HFFc6 (cell line): Measurements from ENCODE around the gene DDX41. TPM values are rescaled to one million over a fixed set of nuclear protein-coding genes. Genes with fewer than 3 reads are reported as not detected.

ENCODE experiments used
- DNase-seq: peaks from one replicate; pipeline ENCODE4 v3.0.0-alpha.2; 2018
- H3K27ac Mint-ChIP-seq: 2 replicates; pipeline ENCODE4 v1.8.0; 2020; ENCODE audit warnings: mild to moderate bottlenecking, mixed read lengths
- H3K27me3 Mint-ChIP-seq: 2 replicates; pipeline ENCODE4 v1.8.0; 2021; ENCODE audit warnings: mild to moderate bottlenecking, moderate library complexity, mixed read lengths; ENCODE audit not compliant: insufficient read depth
- H3K36me3 Mint-ChIP-seq: 2 replicates; pipeline ENCODE4 v1.8.0; 2021; ENCODE audit warnings: low read depth, mixed read lengths
- H3K4me1 Mint-ChIP-seq: 2 replicates; pipeline ENCODE4 v1.8.0; 2020; ENCODE audit warnings: low read depth, mixed read lengths
- H3K4me3 Mint-ChIP-seq: 2 replicates; pipeline ENCODE4 v1.8.0; 2020; ENCODE audit warnings: mild to moderate bottlenecking, moderate library complexity, mixed read lengths
- H3K9me3 Mint-ChIP-seq: 2 replicates; pipeline ENCODE4 v1.8.0; 2020; ENCODE audit warnings: mild to moderate bottlenecking, mixed read lengths
- total RNA-seq, 6 experiments: library from RNA; stranded (reverse); fragmentation: NEBNext Ultra II Directional; extraction: Animal tissue kit (Norgen Biotek cat#: 25700); gene quantifications; 2 replicates in 1 of 6; 3 replicates in 5 of 6; pipeline ENCODE4 v1.2.3, GENCODE V29; 2021
- TF ChIP-seq, protein P1 (sequence below): fragments of 200-600 bp; sonication (generic); IDR thresholded peaks from 2 replicates; pipeline ENCODE4 v1.5.0; 2021; ENCODE audit warnings: antibody characterized with exemption, mild to moderate bottlenecking

Gene DDX41
- total RNA-seq, 6 experiments from 2014 or later = 83.8 to 105 (median 98.5) TPM

DNA sequence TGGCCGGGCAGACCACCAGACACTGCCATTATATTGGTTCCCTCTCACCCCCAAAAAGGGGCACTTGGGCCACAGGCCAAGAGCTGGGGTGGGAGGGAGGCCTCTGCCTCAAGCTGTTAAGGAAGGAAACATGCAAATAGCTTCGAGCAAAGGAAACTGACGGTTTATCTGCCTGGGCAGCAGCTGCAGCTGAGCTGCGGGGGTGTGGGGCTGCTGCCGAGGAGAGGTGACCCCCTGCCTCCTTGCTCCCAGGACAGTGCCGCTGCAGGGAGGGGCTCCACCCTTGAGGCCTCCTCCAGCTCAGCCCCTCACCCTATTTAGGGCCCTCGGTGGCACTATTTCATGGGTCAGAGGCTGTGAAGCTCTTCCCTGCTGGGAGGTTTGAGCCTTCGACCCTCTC, 7.9 kb downstream of the DDX41 start:
- Mint-ChIP-seq H3K9me3 (no peaks in the 10 kb centered on the region), H3K4me3 (no peak overlapping the region), H3K27me3 (no peaks in the 10 kb centered on the region; the same call in 1 of the 2 replicates), H3K4me1 (no peaks in the 10 kb centered on the region), H3K27ac (no peak overlapping the region), H3K36me3 (peaks cover 10% of the 10 kb centered on the region)
- no peak for DNase-seq
- TF ChIP-seq, protein P1, sequence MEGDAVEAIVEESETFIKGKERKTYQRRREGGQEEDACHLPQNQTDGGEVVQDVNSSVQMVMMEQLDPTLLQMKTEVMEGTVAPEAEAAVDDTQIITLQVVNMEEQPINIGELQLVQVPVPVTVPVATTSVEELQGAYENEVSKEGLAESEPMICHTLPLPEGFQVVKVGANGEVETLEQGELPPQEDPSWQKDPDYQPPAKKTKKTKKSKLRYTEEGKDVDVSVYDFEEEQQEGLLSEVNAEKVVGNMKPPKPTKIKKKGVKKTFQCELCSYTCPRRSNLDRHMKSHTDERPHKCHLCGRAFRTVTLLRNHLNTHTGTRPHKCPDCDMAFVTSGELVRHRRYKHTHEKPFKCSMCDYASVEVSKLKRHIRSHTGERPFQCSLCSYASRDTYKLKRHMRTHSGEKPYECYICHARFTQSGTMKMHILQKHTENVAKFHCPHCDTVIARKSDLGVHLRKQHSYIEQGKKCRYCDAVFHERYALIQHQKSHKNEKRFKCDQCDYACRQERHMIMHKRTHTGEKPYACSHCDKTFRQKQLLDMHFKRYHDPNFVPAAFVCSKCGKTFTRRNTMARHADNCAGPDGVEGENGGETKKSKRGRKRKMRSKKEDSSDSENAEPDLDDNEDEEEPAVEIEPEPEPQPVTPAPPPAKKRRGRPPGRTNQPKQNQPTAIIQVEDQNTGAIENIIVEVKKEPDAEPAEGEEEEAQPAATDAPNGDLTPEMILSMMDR = no peak

GRCh38 chr5:177508221-177508611, 8.5 kb downstream of the DDX41 start:
- Mint-ChIP-seq H3K9me3 (no peaks in the 10 kb centered on the region), H3K36me3 (peaks cover 8% of the 10 kb centered on the region; the same call in 1 of the 2 replicates), H3K27me3 (no peaks in the 10 kb centered on the region; the same call in 1 of the 2 replicates), H3K27ac (no peak overlapping the region), H3K4me1 (no peaks in the 10 kb centered on the region), H3K4me3 (no peak overlapping the region)
- no peak for DNase-seq
- TF ChIP-seq, protein P1 = no peak

- H3K4me1 Mint-ChIP-seq = no peaks in the 10 kb centered on the region
- no peaks in the 10 kb centered on the region for H3K9me3 Mint-ChIP-seq
- no peak for DNase-seq
- H3K36me3 Mint-ChIP-seq = peaks cover 8% of the 10 kb centered on the region; the same call in 1 of the 2 replicates
- TF ChIP-seq, protein P1 = no peak
- H3K4me3 Mint-ChIP-seq = no peak overlapping the region
- no peaks in the 10 kb centered on the region; the same call in 1 of the 2 replicates for H3K27me3 Mint-ChIP-seq
- H3K27ac Mint-ChIP-seq = no peak overlapping the region
Observed at GRCh38 chr5:177507596-177508220, 9.1 kb downstream of the DDX41 start.

GRCh38 chr5:177507165-177507564, 9.6 kb downstream of the DDX41 start:
- H3K4me1 Mint-ChIP-seq = no peaks in the 10 kb centered on the region
- H3K36me3 Mint-ChIP-seq = peaks cover 8% of the 10 kb centered on the region; the same call in 1 of the 2 replicates
- H3K27me3 Mint-ChIP-seq = no peaks in the 10 kb centered on the region; the same call in 1 of the 2 replicates
- no peak overlapping the region for H3K4me3 Mint-ChIP-seq
- H3K9me3 Mint-ChIP-seq = no peaks in the 10 kb centered on the region
- TF ChIP-seq, protein P1 = peak; percentile 63
- H3K27ac Mint-ChIP-seq = no peak overlapping the region
- DNase-seq = no peak

- H3K4me1 Mint-ChIP-seq = peaks cover 10% of the 10 kb centered on the region
- DNase-seq = no peak
- no peak overlapping the region for H3K4me3 Mint-ChIP-seq
- peaks cover 2% of the 10 kb centered on the region for H3K27me3 Mint-ChIP-seq
- TF ChIP-seq, protein P1 = no peak
- H3K9me3 Mint-ChIP-seq = no peaks in the 10 kb centered on the region
- no peak overlapping the region for H3K27ac Mint-ChIP-seq
- H3K36me3 Mint-ChIP-seq = no peaks in the 10 kb centered on the region
Observed at GRCh38 chr5:177505075-177505474, 11.7 kb downstream of the DDX41 start.
